Neuronal stem cell (in vitro differentiated cells): ENCODE data around the gene POLR1D.

Experiments
- DNase-seq: peaks from one replicate; pipeline ENCODE4 v3.0.0-alpha.2; 2013; ENCODE audit warnings: low spot score
- H2AFZ ChIP-seq: one replicate; pipeline ENCODE4 v1.6.1; 2013; ENCODE audit warnings: mild to moderate bottlenecking, low read length, inconsistent platforms
- H2AK5ac ChIP-seq: 2 replicates; pipeline ENCODE4 v1.6.1; 2013; ENCODE audit warnings: low read depth, mild to moderate bottlenecking, inconsistent platforms, low read length, moderate library complexity, mixed read lengths
- H2BK120ac ChIP-seq: 2 replicates; pipeline ENCODE4 v1.6.1; 2013; ENCODE audit warnings: low read depth, mild to moderate bottlenecking, inconsistent platforms, low read length, moderate library complexity, mixed read lengths
- H2BK12ac ChIP-seq: one replicate; pipeline ENCODE4 v1.6.1; 2013; ENCODE audit warnings: low read length, inconsistent platforms
- H2BK15ac ChIP-seq: 2 replicates; pipeline ENCODE4 v1.6.1; 2013; ENCODE audit warnings: mild to moderate bottlenecking, low read length, inconsistent platforms, mixed read lengths
- H2BK5ac ChIP-seq: one replicate; pipeline ENCODE4 v1.6.1; 2013; ENCODE audit warnings: inconsistent platforms, mild to moderate bottlenecking, low read length, moderate library complexity
- H3K14ac ChIP-seq: one replicate; pipeline ENCODE4 v1.6.1; 2013; ENCODE audit warnings: low read length, inconsistent platforms
- H3K18ac ChIP-seq: 2 replicates; pipeline ENCODE4 v1.6.1; 2013; ENCODE audit warnings: low read length, inconsistent platforms
- H3K23ac ChIP-seq: 2 replicates; pipeline ENCODE4 v1.6.1; 2013; ENCODE audit warnings: low read depth, mild to moderate bottlenecking, mixed read lengths, low read length, inconsistent platforms; ENCODE audit not compliant: poor library complexity
- H3K27ac ChIP-seq: replicated peaks from 3 replicates; pipeline ENCODE4 v1.5.1; 2013; ENCODE audit warnings: low read length, inconsistent platforms
- H3K27me3 ChIP-seq, 3 experiments: 2 replicates each; pipeline ENCODE4 v1.6.1; 2013; ENCODE audit warnings: low read length in 3 of 3, mild to moderate bottlenecking in 2 of 3, inconsistent platforms in 1 of 3, low read depth in 1 of 3, mixed read lengths in 1 of 3, moderate library complexity in 1 of 3; ENCODE audit not compliant: control insufficient read depth in 3 of 3, insufficient read depth in 3 of 3
- H3K36me3 ChIP-seq, 2 donors: replicated peaks in 1 of 2; 2 replicates each; pipeline ENCODE4 v1.6.1; 2013; ENCODE audit warnings: low read length in 2 of 2; ENCODE audit not compliant: control insufficient read depth in 2 of 2, insufficient read depth in 2 of 2
- H3K4ac ChIP-seq: 2 replicates; pipeline ENCODE4 v1.6.1; 2013; ENCODE audit warnings: inconsistent platforms, mild to moderate bottlenecking, low read length, moderate library complexity
- H3K4me1 ChIP-seq, 2 donors: 1 replicate in 1 of 2; 2 replicates in 1 of 2; pipeline ENCODE4 v1.6.1; 2013; ENCODE audit warnings: low read length in 2 of 2, low read depth in 1 of 2; ENCODE audit not compliant: control insufficient read depth in 2 of 2, insufficient read depth in 1 of 2
- H3K4me2 ChIP-seq: one replicate; pipeline ENCODE4 v1.6.1; 2013; ENCODE audit warnings: mild to moderate bottlenecking, low read length, inconsistent platforms; ENCODE audit not compliant: insufficient read depth, poor library complexity, severe bottlenecking
- H3K4me3 ChIP-seq, 2 donors: 2 replicates each; pipeline ENCODE4 v1.5.1; 2013; ENCODE audit warnings: low read length in 2 of 2, mild to moderate bottlenecking in 2 of 2, inconsistent platforms in 1 of 2, moderate library complexity in 1 of 2
- H3K79me1 ChIP-seq: one replicate; pipeline ENCODE4 v1.6.1; 2013; ENCODE audit warnings: low read depth, mild to moderate bottlenecking, inconsistent platforms, low read length, moderate library complexity
- H3K9ac ChIP-seq: one replicate; pipeline ENCODE4 v1.6.1; 2013; ENCODE audit warnings: mild to moderate bottlenecking, low read depth, low read length, inconsistent platforms; ENCODE audit not compliant: poor library complexity
- H3K9me3 ChIP-seq, 2 donors: replicated peaks in 1 of 2; 2 replicates each; pipeline versions ENCODE3 to v1.6.1; 2013; ENCODE audit warnings: low read length in 2 of 2, mild to moderate bottlenecking in 2 of 2, inconsistent platforms in 1 of 2, low read depth in 1 of 2, mixed read lengths in 1 of 2, moderate library complexity in 1 of 2; ENCODE audit not compliant: control insufficient read depth in 2 of 2, insufficient read depth in 1 of 2
- H4K8ac ChIP-seq: one replicate; pipeline ENCODE4 v1.6.1; 2013; ENCODE audit warnings: low read depth, mild to moderate bottlenecking, inconsistent platforms, low read length, moderate library complexity
- H4K91ac ChIP-seq: one replicate; pipeline ENCODE4 v1.6.1; 2013; ENCODE audit warnings: low read length, low read depth, mild to moderate bottlenecking, inconsistent platforms; ENCODE audit not compliant: poor library complexity
- WGBS, 2 donors: extraction: QIAGEN DNeasy Blood & Tissue Kit; methylation state at CpG; one replicate each; pipeline ENCODE4 v1.1.7; 2013; ENCODE audit warnings: missing lambda C conversion rate in 2 of 2, mixed read lengths in 1 of 2; ENCODE audit not compliant: insufficient read length in 2 of 2, insufficient replicate concordance in 1 of 2; ENCODE audit errors: extremely low coverage in 2 of 2; 5-methylcytosine and 5-hydroxymethylcytosine counted together

The POLR1D gene

GRCh38 chr13:27578121-27579030 is 43.3 kb upstream of the POLR1D start:
- no peak overlapping the region for H2BK12ac ChIP-seq
- no peak overlapping the region for H3K18ac ChIP-seq
- no peak for DNase-seq
- H3K4ac ChIP-seq: no peak overlapping the region
- H4K91ac ChIP-seq: no peak overlapping the region
- H3K36me3 ChIP-seq: peaks cover 0 to 10% of the 10 kb centered on the region in 2 donors
- no peak overlapping the region for H2AK5ac ChIP-seq
- no peak overlapping the region for H2BK120ac ChIP-seq
- no peak overlapping the region for H3K14ac ChIP-seq
- H3K79me1 ChIP-seq: peaks cover 1% of the 10 kb centered on the region
- H4K8ac ChIP-seq: no peak overlapping the region
- no peak overlapping the region for H3K4me3 ChIP-seq
- no CpG with 5 or more reads among the region's 6 CpGs for WGBS, 2 donors
- no peaks in the 10 kb centered on the region for H3K27me3 ChIP-seq
- H3K9ac ChIP-seq: no peak overlapping the region
- H3K23ac ChIP-seq: no peak overlapping the region
- no peak overlapping the region for H3K27ac ChIP-seq
- no peak overlapping the region for H3K4me2 ChIP-seq
- no peaks in the 10 kb centered on the region for H3K4me1 ChIP-seq
- H3K9me3 ChIP-seq: peaks cover 0 to 5% of the 10 kb centered on the region in 2 donors
- H2BK15ac ChIP-seq: no peak overlapping the region
- H2BK5ac ChIP-seq: no peak overlapping the region
- no peak overlapping the region for H2AFZ ChIP-seq

DNA sequence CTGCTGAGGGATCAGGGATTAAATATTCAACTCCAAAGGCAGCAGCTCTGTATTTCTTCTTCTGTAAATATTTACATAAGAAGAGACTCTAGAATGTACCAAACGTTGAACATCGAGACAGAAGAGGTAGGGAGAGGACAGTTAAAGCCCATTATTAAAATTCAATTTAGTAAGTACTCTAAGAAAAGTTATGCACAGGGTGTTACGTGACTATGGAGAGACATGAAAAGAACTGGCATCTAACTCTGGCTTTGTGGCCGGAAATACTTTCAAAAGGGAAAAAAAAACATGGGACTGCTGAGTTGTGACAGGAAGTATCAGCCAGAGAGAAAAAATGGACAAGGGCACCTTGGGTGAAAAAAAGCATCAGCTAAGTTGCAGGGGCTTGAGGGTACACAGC is 38.0 kb upstream of the POLR1D start:
- WGBS, 2 donors: no CpG with 5 or more reads among the region's 4 CpGs
- Histone ChIP-seq H2AK5ac (no peak overlapping the region), H3K4ac (no peak overlapping the region), H3K9me3 (no peaks in the 10 kb centered on the region), H4K8ac (no peak overlapping the region), H4K91ac (no peak overlapping the region), H2BK5ac (no peak overlapping the region), H3K27ac (no peak overlapping the region), H3K27me3 (no peaks in the 10 kb centered on the region), H3K36me3 (peaks cover 0 to 5% of the 10 kb centered on the region in 2 donors), H3K4me2 (no peak overlapping the region), H3K23ac (no peak overlapping the region), H2AFZ (no peak overlapping the region), H2BK15ac (no peak overlapping the region), H3K4me3 (no peak overlapping the region), H3K18ac (no peak overlapping the region), H2BK120ac (no peak overlapping the region), H3K9ac (no peak overlapping the region), H2BK12ac (no peak overlapping the region), H3K14ac (peak overlapping the region; percentile 56), H3K4me1 (peaks cover 2 to 4% of the 10 kb centered on the region in 2 donors), H3K79me1 (peaks cover 2% of the 10 kb centered on the region)
- no peak for DNase-seq

DNA sequence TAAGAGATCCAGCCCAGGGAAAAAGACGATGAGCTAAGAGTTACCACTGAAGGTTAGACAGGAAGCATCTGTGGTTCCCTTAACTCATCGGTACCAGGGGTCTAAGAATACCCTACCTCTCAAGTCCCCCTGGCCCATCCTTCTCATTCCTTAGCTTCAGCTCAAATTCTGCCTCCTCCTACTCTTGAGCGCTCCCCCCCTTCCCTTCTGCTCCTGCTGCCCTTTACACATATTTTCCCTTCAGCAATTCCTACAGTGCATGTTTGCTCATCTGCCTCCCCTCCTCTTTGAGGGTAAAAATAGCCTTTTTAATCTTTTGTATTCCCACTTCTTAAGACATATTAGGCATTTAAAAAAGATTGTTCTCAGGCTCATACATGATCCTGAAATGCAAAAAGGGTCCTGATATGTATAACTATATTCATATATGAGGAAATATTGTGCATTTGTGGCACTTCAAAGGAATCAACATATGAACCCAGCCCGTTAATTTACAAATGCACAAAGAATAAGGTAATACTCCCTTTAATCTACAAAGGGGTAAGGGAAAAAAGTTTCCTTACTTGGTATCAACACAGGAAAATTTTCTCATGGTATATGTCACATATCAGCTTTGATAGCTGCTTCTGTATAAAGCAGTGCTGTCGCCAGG is 34.5 kb upstream of the POLR1D start:
- no peak overlapping the region for H4K91ac ChIP-seq
- H2BK12ac ChIP-seq: no peak overlapping the region
- no peaks in the 10 kb centered on the region for H3K9me3 ChIP-seq
- no peak overlapping the region for H3K27ac ChIP-seq
- no peak overlapping the region for H3K4me2 ChIP-seq
- no peak for DNase-seq
- no peak overlapping the region for H4K8ac ChIP-seq
- H2BK120ac ChIP-seq: no peak overlapping the region
- H3K14ac ChIP-seq: no peak overlapping the region
- H3K4ac ChIP-seq: no peak overlapping the region
- H3K4me1 ChIP-seq: peaks cover 2 to 4% of the 10 kb centered on the region in 2 donors
- H2BK5ac ChIP-seq: no peak overlapping the region
- no peak overlapping the region for H2AFZ ChIP-seq
- H3K36me3 ChIP-seq: no peaks in the 10 kb centered on the region
- WGBS, 2 donors: no CpG with 5 or more reads among the region's 5 CpGs
- H2AK5ac ChIP-seq: no peak overlapping the region
- no peak overlapping the region for H3K18ac ChIP-seq
- H3K27me3 ChIP-seq: no peaks in the 10 kb centered on the region
- no peak overlapping the region for H3K4me3 ChIP-seq
- H3K79me1 ChIP-seq: peaks cover 2% of the 10 kb centered on the region
- no peak overlapping the region for H3K9ac ChIP-seq
- no peak overlapping the region for H2BK15ac ChIP-seq
- no peak overlapping the region for H3K23ac ChIP-seq

GRCh38 chr13:27588405-27588804 is 33.3 kb upstream of the POLR1D start:
- no peak overlapping the region for H2BK5ac ChIP-seq
- no peak overlapping the region for H2AK5ac ChIP-seq
- no peak overlapping the region for H3K18ac ChIP-seq
- no peak overlapping the region for H3K23ac ChIP-seq
- WGBS, 2 donors: no CpG with 5 or more reads among the region's 1 CpG
- H2BK120ac ChIP-seq: no peak overlapping the region
- no peaks in the 10 kb centered on the region for H3K36me3 ChIP-seq
- no peak overlapping the region for H3K14ac ChIP-seq
- H2AFZ ChIP-seq: no peak overlapping the region
- H3K9ac ChIP-seq: no peak overlapping the region
- H3K27me3 ChIP-seq: no peaks in the 10 kb centered on the region
- H2BK12ac ChIP-seq: no peak overlapping the region
- no peak overlapping the region for H2BK15ac ChIP-seq
- H3K27ac ChIP-seq: no peak overlapping the region
- H3K79me1 ChIP-seq: peaks cover under 1% of the 10 kb centered on the region
- no peak overlapping the region for H4K8ac ChIP-seq
- no peak for DNase-seq
- no peaks in the 10 kb centered on the region for H3K9me3 ChIP-seq
- H3K4me2 ChIP-seq: no peak overlapping the region
- H3K4me3 ChIP-seq: no peak overlapping the region
- H3K4ac ChIP-seq: no peak overlapping the region
- H4K91ac ChIP-seq: no peak overlapping the region
- peaks cover 2 to 4% of the 10 kb centered on the region in 2 donors for H3K4me1 ChIP-seq
